H1 (cell line): ENCODE data around the gene PAK1IP1. TPM values are rescaled to one million over a fixed set of nuclear protein-coding genes. Genes with fewer than 3 reads are reported as not detected.

Experiments used
- CTCF ChIA-PET: fragments of 300-600 bp; sonication (Branson Sonifier 250); formaldehyde crosslinking; loops from one replicate; lab custom pipeline; 2021; ENCODE audit not compliant: partially characterized antibody; lab: Charles Lee
- POLR2A ChIA-PET: fragments of 300-600 bp; sonication (Branson Sonifier 250); formaldehyde crosslinking; loops from one replicate; lab custom pipeline; 2021; ENCODE audit warnings: inconsistent platforms; ENCODE audit not compliant: partially characterized antibody; lab: Charles Lee
- DNase-seq, 2 experiments: peaks; one replicate each; pipeline versions ENCODE4 v3.0.0 to v3.0.0-alpha.2; 2010 to 2022; ENCODE audit warnings: low spot score in 2 of 2, low read depth in 1 of 2, mixed read lengths in 1 of 2
- FAIRE-seq: peaks from 2 replicates; lab custom pipeline; 2011; peaks lifted over from hg19 to GRCh38; lab: Jason Lieb, UNC
- H2AFZ ChIP-seq: 2 replicates; pipeline ENCODE4 v1.8.1; 2012; ENCODE audit warnings: low read length, inconsistent platforms
- H2AK5ac ChIP-seq: 2 replicates; pipeline ENCODE4 v1.6.1; 2013; ENCODE audit warnings: low read depth, low read length
- H2BK120ac ChIP-seq: replicated peaks from 2 replicates; pipeline ENCODE3; 2013; ENCODE audit warnings: low read depth, low read length, inconsistent platforms
- H2BK12ac ChIP-seq: 2 replicates; pipeline ENCODE4 v1.6.1; 2013; ENCODE audit warnings: low read depth, low read length
- H2BK15ac ChIP-seq: 2 replicates; pipeline ENCODE4 v1.6.1; 2013; ENCODE audit warnings: low read length
- H2BK20ac ChIP-seq: 2 replicates; pipeline ENCODE4 v1.6.1; 2013; ENCODE audit warnings: low read length
- H2BK5ac ChIP-seq: 2 replicates; pipeline ENCODE4 v1.6.1; 2013; ENCODE audit warnings: low read depth, low read length
- H3K14ac ChIP-seq: 2 replicates; pipeline ENCODE4 v1.6.1; 2013; ENCODE audit warnings: inconsistent platforms; ENCODE audit not compliant: insufficient read length
- H3K18ac ChIP-seq: 2 replicates; pipeline ENCODE4 v1.6.1; 2013; ENCODE audit warnings: low read length; ENCODE audit errors: extremely low read depth
- H3K23ac ChIP-seq: 2 replicates; pipeline ENCODE4 v1.6.1; 2013; ENCODE audit warnings: inconsistent platforms; ENCODE audit not compliant: insufficient read length
- H3K23me2 ChIP-seq: 2 replicates; pipeline ENCODE4 v1.6.1; 2013; ENCODE audit warnings: low read depth, low read length
- H3K27ac ChIP-seq: 2 replicates; pipeline ENCODE4 v1.6.1; 2011; ENCODE audit warnings: low read depth, low read length, inconsistent platforms
- H3K27me3 ChIP-seq, 4 experiments: replicated peaks in 1 of 4; 1 replicate in 1 of 4; 2 replicates in 3 of 4; pipeline versions ENCODE4 v1.6.1 to v1.8.1; 2011 to 2013; ENCODE audit warnings: low read length in 3 of 4, mild to moderate bottlenecking in 3 of 4, inconsistent platforms in 2 of 4, mixed read lengths in 2 of 4, moderate library complexity in 1 of 4; ENCODE audit not compliant: control insufficient read depth in 3 of 4, insufficient read depth in 3 of 4; ENCODE audit errors: extremely low read depth in 1 of 4
- H3K36me3 ChIP-seq, 4 experiments: 2 replicates each; pipeline versions ENCODE4 v1.6.1 to v1.8.1; 2011 to 2013; ENCODE audit warnings: mild to moderate bottlenecking in 4 of 4, low read length in 3 of 4, moderate library complexity in 2 of 4, control low read depth in 1 of 4, inconsistent platforms in 1 of 4; ENCODE audit not compliant: insufficient read depth in 4 of 4, control insufficient read depth in 2 of 4
- H3K4ac ChIP-seq: replicated peaks from 2 replicates; pipeline ENCODE3; 2013; ENCODE audit warnings: low read length, low read depth, mixed read lengths, inconsistent platforms; ENCODE audit not compliant: insufficient read length
- H3K4me1 ChIP-seq, 4 experiments: replicated peaks in 1 of 4; 1 replicate in 1 of 4; 2 replicates in 3 of 4; pipeline versions ENCODE4 v1.6.1 to v1.8.1; 2011 to 2013; ENCODE audit warnings: low read length in 3 of 4, inconsistent platforms in 2 of 4, mixed read lengths in 1 of 4; ENCODE audit not compliant: insufficient read depth in 4 of 4, control insufficient read depth in 3 of 4
- H3K4me2 ChIP-seq, 2 experiments: 2 replicates each; pipeline versions ENCODE4 v1.6.1 to v1.8.1; 2011 to 2013; ENCODE audit warnings: low read depth in 2 of 2, low read length in 2 of 2, control low read depth in 1 of 2, inconsistent platforms in 1 of 2, mild to moderate bottlenecking in 1 of 2; ENCODE audit not compliant: insufficient read depth in 1 of 2
- H3K4me3 ChIP-seq, 4 experiments: fragments of 200-600, 300-600 bp in 1 of 4; sonication (generic), shearing (Covaris generic), sonication (Bioruptor Twin) in 1 of 4; 2 replicates each; pipeline versions ENCODE4 v1.5.1 to v1.8.1; 2011 to 2016; ENCODE audit warnings: low read length in 4 of 4, low read depth in 3 of 4, control low read depth in 2 of 4, inconsistent platforms in 2 of 4, mild to moderate bottlenecking in 2 of 4, mixed read lengths in 1 of 4, moderate library complexity in 1 of 4; ENCODE audit not compliant: insufficient read depth in 2 of 4; ENCODE audit errors: extremely low read depth in 1 of 4
- H3K56ac ChIP-seq: replicated peaks from 2 replicates; pipeline ENCODE3; 2013; ENCODE audit warnings: low read depth, mild to moderate bottlenecking, mixed read lengths, low read length, inconsistent platforms; ENCODE audit not compliant: insufficient read length
- H3K79me1 ChIP-seq: 2 replicates; pipeline ENCODE4 v1.6.1; 2013; ENCODE audit warnings: low read depth, low read length, control low read depth
- H3K79me2 ChIP-seq, 2 experiments: 2 replicates each; pipeline versions ENCODE4 v1.6.1 to v1.8.1; 2012 to 2013; ENCODE audit warnings: low read length in 2 of 2, mild to moderate bottlenecking in 2 of 2, inconsistent platforms in 1 of 2; ENCODE audit not compliant: insufficient read depth in 2 of 2, control insufficient read depth in 1 of 2
- H3K9ac ChIP-seq, 4 experiments: replicated peaks in 1 of 4; 1 replicate in 1 of 4; 2 replicates in 3 of 4; pipeline versions ENCODE4 v1.6.1 to v1.8.1; 2011 to 2013; ENCODE audit warnings: low read depth in 3 of 4, low read length in 3 of 4, control low read depth in 2 of 4, mild to moderate bottlenecking in 2 of 4, moderate library complexity in 2 of 4, inconsistent platforms in 1 of 4; ENCODE audit errors: extremely low read depth in 1 of 4
- H3K9me3 ChIP-seq, 2 experiments: 2 replicates each; pipeline versions ENCODE4 v1.6.1 to v1.8.1; 2012 to 2013; ENCODE audit warnings: mild to moderate bottlenecking in 2 of 2, moderate library complexity in 2 of 2, control low read depth in 1 of 2, inconsistent platforms in 1 of 2, low read depth in 1 of 2, low read length in 1 of 2, mixed read lengths in 1 of 2; ENCODE audit not compliant: insufficient read depth in 2 of 2
- H4K20me1 ChIP-seq, 2 experiments: replicated peaks in 1 of 2; 2 replicates each; pipeline versions ENCODE3 to v1.8.1; 2011 to 2013; ENCODE audit warnings: inconsistent platforms in 2 of 2, low read length in 2 of 2, mild to moderate bottlenecking in 1 of 2; ENCODE audit not compliant: insufficient read depth in 2 of 2, control insufficient read depth in 1 of 2
- H4K5ac ChIP-seq: 2 replicates; pipeline ENCODE4 v1.6.1; 2013; ENCODE audit warnings: low read length, low read depth, mixed read lengths, inconsistent platforms; ENCODE audit not compliant: insufficient read length
- H4K8ac ChIP-seq: 2 replicates; pipeline ENCODE4 v1.8.0; 2013; ENCODE audit warnings: mild to moderate bottlenecking, moderate library complexity, low read length, inconsistent platforms; ENCODE audit not compliant: insufficient read depth; ENCODE audit errors: extremely low read depth
- H4K91ac ChIP-seq: replicated peaks from 2 replicates; pipeline ENCODE3; 2013; ENCODE audit warnings: low read length, mixed read lengths, inconsistent platforms; ENCODE audit not compliant: insufficient read length
- BACH1 ChIP-seq: IDR thresholded peaks from 2 replicates; pipeline ENCODE4 v1.6.1; 2012; ENCODE audit warnings: low read length, improper control_type of control experiment
- CHD1 ChIP-seq: IDR thresholded peaks from 2 replicates; pipeline ENCODE4 v1.6.1; 2012; ENCODE audit warnings: low read depth, low read length, improper control_type of control experiment
- CHD2 ChIP-seq: IDR thresholded peaks from 2 replicates; pipeline ENCODE4 v1.6.1; 2012; ENCODE audit warnings: low read length, improper control_type of control experiment
- EP300 ChIP-seq, 2 experiments: IDR thresholded peaks; 1 replicate in 1 of 2; 2 replicates in 1 of 2; pipeline ENCODE4 v1.6.1; 2011 to 2012; ENCODE audit warnings: low read depth in 2 of 2, low read length in 2 of 2, mild to moderate bottlenecking in 2 of 2, borderline replicate concordance in 1 of 2, inconsistent platforms in 1 of 2, moderate library complexity in 1 of 2
- FOSL1 ChIP-seq: IDR thresholded peaks from 2 replicates; pipeline ENCODE4 v1.6.1; 2011; ENCODE audit warnings: mild to moderate bottlenecking, low read depth, low read length, moderate library complexity; ENCODE audit not compliant: insufficient read depth
- GABPA ChIP-seq: IDR thresholded peaks from 2 replicates; pipeline ENCODE4 v1.6.1; 2011; ENCODE audit warnings: mild to moderate bottlenecking, low read length, moderate library complexity, borderline replicate concordance; ENCODE audit not compliant: insufficient read depth
- KDM5A ChIP-seq: fragments of 200-600 bp; IDR thresholded peaks from 2 replicates; pipeline ENCODE4 v1.7.1; 2012; ENCODE audit warnings: mild to moderate bottlenecking, low read length, inconsistent platforms, mixed read lengths
- MAFK ChIP-seq: IDR thresholded peaks from 2 replicates; pipeline ENCODE4 v1.6.1; 2012; ENCODE audit warnings: low read depth, mild to moderate bottlenecking, improper control_type of control experiment, low read length
- SAP30 ChIP-seq: fragments of 300-600 bp; sonication (generic); IDR thresholded peaks from 2 replicates; pipeline ENCODE4 v1.7.1; 2012; ENCODE audit warnings: low read length, moderate library complexity, mild to moderate bottlenecking, inconsistent platforms; ENCODE audit not compliant: insufficient read depth, insufficient replicate concordance
- SIX5 ChIP-seq: IDR thresholded peaks from 2 replicates; pipeline ENCODE4 v1.6.1; 2011; ENCODE audit warnings: mild to moderate bottlenecking, low read depth, low read length
- SP4 ChIP-seq: IDR thresholded peaks from 2 replicates; pipeline ENCODE4 v1.6.1; 2012; ENCODE audit warnings: low read length, inconsistent platforms
- WGBS, 2 experiments: shearing (Covaris generic) in 1 of 2; methylation state at CpG; one replicate each; pipeline versions ENCODE4 v1.1.6 to v1.1.7; 2013 to 2015; ENCODE audit warnings: low lambda C conversion rate in 2 of 2, mixed read lengths in 2 of 2, inconsistent platforms in 1 of 2, low coverage in 1 of 2, missing lambda C conversion rate in 1 of 2; ENCODE audit not compliant: insufficient replicate concordance in 2 of 2, insufficient coverage in 1 of 2, insufficient read length in 1 of 2; ENCODE audit errors: extremely low coverage in 1 of 2, missing lambda C conversion rate in 1 of 2; 5-methylcytosine and 5-hydroxymethylcytosine counted together
- polyA plus RNA-seq, 7 experiments: library from polyadenylated mRNA; depleted of rRNA in 3 of 7; stranded (reverse) in 5 of 7; unstranded in 2 of 7; fragments of >200 nt in 5 of 7; fragments of 200-250 nt in 2 of 7; gene quantifications; 1 replicate in 5 of 7; 2 replicates in 1 of 7; 4 replicates in 1 of 7; pipeline versions ENCODE4 v1.2.1 to v1.2.3, GENCODE V29; 2011 to 2013; ENCODE audit warnings: missing spikeins in 2 of 7, mixed read lengths in 2 of 7
- total RNA-seq: library from RNA; stranded (reverse); fragmentation: NEBNext Ultra II Directional; extraction: Animal tissue kit (Norgen Biotek cat#: 25700); gene quantifications from 2 replicates; pipeline ENCODE4 v1.2.1, GENCODE V29; 2021

PAK1IP1 gene
- total and polyA plus RNA-seq, 2 of the 8 experiments (the other 6 are each of a cell fraction or from before 2014, with no cell fraction given), result 19.7 to 43.6 TPM

DNA sequence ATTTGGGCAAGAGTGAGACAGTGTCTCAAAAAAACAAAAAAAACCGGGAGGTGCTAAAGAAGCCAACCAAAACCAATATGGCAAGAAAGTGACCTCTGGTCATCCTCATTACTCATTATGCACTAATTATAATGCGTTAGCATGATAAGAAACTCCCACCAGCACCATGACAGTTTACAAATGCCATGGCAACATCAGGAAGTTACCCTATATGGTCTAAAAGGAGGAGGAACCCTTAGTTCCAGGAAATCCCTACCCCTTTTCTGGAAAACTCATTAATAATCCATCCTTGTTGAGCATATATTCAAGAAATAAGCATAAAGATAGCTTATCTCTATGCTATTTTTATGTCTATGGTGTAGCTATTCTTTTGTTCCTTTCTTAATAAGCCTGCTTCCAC, 32.0 kb upstream of the PAK1IP1 start:
- H2AK5ac ChIP-seq, result no peak overlapping the region
- H2BK120ac ChIP-seq, result no peak overlapping the region
- DNase-seq (no peak), FAIRE-seq (no peak)
- no peak overlapping the region for H3K18ac ChIP-seq
- no peak overlapping the region for H3K14ac ChIP-seq
- peaks cover 0 to 5% (median 2%) of the 10 kb centered on the region in 4 experiments; a peak in 3 of 7 replicates for H3K27me3 ChIP-seq
- no peak overlapping the region for H3K27ac ChIP-seq
- H3K79me2 ChIP-seq, result no peaks in the 10 kb centered on the region
- no peak overlapping the region for H4K8ac ChIP-seq
- H2BK20ac ChIP-seq, result no peak overlapping the region
- H2BK12ac ChIP-seq, result no peak overlapping the region
- no peak overlapping the region for H3K4ac ChIP-seq
- no peak overlapping the region for H2BK15ac ChIP-seq
- CTCF ChIA-PET, result interaction anchor here (1.2 to 1.4 kb wide), 4 partner anchors 30 to 185 kb away, joined by 3 read pairs; no protein-coding TSS in a partner anchor
- no peaks in the 10 kb centered on the region for H3K36me3 ChIP-seq
- H3K9ac ChIP-seq, result no peak overlapping the region
- H3K23me2 ChIP-seq, result peaks cover 6% of the 10 kb centered on the region; the same call in 1 of the 2 replicates
- no peak overlapping the region for H4K5ac ChIP-seq
- no peaks in the 10 kb centered on the region for H3K79me1 ChIP-seq
- H2BK5ac ChIP-seq, result no peak overlapping the region
- H2AFZ ChIP-seq, result no peak overlapping the region
- no peak overlapping the region for H3K4me3 ChIP-seq
- H4K20me1 ChIP-seq, result no peaks in the 10 kb centered on the region
- POLR2A ChIA-PET, result no interaction called here
- 89% methylated on average over 2 of the region's 2 CpGs; no CpG with 5 or more reads in 1 of the 2 experiments for WGBS, 2 experiments
- no peak overlapping the region for H3K56ac ChIP-seq
- no peak overlapping the region for H3K23ac ChIP-seq
- no peaks in the 10 kb centered on the region for H3K9me3 ChIP-seq
- peaks cover 0 to 3% (median 1%) of the 10 kb centered on the region in 4 experiments; a peak in 3 of 7 replicates for H3K4me1 ChIP-seq
- no peak overlapping the region for H3K4me2 ChIP-seq
- H4K91ac ChIP-seq, result no peak overlapping the region
- TF ChIP-seq CHD1 (no peak), SP4 (no peak), MAFK (no peak), KDM5A (no peak), SIX5 (no peak), SAP30 (no peak), EP300 (IDR thresholded peaks at IDR 0.05; ENCODE audit: borderline replicate concordance in 1 of 2, low read depth in 2 of 2, low read length in 2 of 2) (no peak), CHD2 (no peak), FOSL1 (no peak), GABPA (no peak), BACH1 (no peak)
